Right lobe of liver (tissue), 4 donors: Measurements from ENCODE around the gene OSBPL9.

ENCODE experiments used
- POLR2A ChIP-seq: fragments of 450-650 bp; IDR thresholded peaks from one replicate; pipeline ENCODE4 v1.6.1; 2017; ENCODE audit warnings: antibody characterized with exemption, mild to moderate bottlenecking
- TF ChIP-seq, protein P1 (sequence below), 4 donors: fragments of 200-600 bp in 3 of 4; fragments of 450-650 bp in 1 of 4; IDR thresholded peaks; one replicate each; pipeline versions ENCODE4 v1.5.1 to v1.8.0; 2016 to 2022; ENCODE audit warnings: antibody characterized with exemption in 4 of 4, mild to moderate bottlenecking in 2 of 4
- donor health status: DM: no; HTN: no; CAD: no.
- donor health status: DM: no; HTN: no; CAD: no.
- donor health status: DM: no; HTN: yes; CAD: no.

DNA sequence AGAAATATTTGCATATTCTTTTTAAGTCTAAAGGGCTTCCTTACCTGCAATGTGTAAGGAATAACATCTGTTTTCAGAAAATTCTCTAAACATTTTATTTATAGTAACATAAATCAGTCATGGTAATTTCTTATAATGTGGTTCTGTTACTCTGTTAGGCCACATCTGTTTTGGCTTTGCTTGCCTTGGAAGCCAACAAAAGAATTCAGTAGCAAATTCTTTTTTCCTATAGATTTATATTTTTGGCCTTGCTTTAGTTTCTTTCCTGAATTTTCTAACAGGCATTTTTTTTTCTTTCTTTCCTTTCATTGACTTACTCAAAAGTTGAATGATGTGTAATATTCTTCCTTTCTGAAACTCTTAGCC, 72.2 kb downstream of the OSBPL9 start:
- TF ChIP-seq, protein P1, sequence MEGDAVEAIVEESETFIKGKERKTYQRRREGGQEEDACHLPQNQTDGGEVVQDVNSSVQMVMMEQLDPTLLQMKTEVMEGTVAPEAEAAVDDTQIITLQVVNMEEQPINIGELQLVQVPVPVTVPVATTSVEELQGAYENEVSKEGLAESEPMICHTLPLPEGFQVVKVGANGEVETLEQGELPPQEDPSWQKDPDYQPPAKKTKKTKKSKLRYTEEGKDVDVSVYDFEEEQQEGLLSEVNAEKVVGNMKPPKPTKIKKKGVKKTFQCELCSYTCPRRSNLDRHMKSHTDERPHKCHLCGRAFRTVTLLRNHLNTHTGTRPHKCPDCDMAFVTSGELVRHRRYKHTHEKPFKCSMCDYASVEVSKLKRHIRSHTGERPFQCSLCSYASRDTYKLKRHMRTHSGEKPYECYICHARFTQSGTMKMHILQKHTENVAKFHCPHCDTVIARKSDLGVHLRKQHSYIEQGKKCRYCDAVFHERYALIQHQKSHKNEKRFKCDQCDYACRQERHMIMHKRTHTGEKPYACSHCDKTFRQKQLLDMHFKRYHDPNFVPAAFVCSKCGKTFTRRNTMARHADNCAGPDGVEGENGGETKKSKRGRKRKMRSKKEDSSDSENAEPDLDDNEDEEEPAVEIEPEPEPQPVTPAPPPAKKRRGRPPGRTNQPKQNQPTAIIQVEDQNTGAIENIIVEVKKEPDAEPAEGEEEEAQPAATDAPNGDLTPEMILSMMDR (IDR thresholded peaks at IDR 0.05) = no peak
- TF ChIP-seq POLR2A = no peak
